HG02610 (cell line): ENCODE results near the gene NQO2.
"Not testable (repeated sequence)": the region's sequence is repeated elsewhere in the genome, so short reads cannot be mapped to it uniquely, and the experiment has no call there.

Experiments
- ATAC-seq: cut with Tn5 transposase; IDR thresholded peaks from one replicate; pipeline ENCODE4 v1.9.1; 2021; ENCODE audit warnings: mild to moderate bottlenecking, moderate library complexity; ENCODE audit not compliant: unreplicated experiment

The NQO2 gene

GRCh38 chr6:3011592-3011991, 11.9 kb downstream of the NQO2 start:
- no peak for ATAC-seq

- ATAC-seq = no peak
These were observed 13.8 kb downstream of the NQO2 start for GRCh38 chr6:3013486-3013885.

DNA sequence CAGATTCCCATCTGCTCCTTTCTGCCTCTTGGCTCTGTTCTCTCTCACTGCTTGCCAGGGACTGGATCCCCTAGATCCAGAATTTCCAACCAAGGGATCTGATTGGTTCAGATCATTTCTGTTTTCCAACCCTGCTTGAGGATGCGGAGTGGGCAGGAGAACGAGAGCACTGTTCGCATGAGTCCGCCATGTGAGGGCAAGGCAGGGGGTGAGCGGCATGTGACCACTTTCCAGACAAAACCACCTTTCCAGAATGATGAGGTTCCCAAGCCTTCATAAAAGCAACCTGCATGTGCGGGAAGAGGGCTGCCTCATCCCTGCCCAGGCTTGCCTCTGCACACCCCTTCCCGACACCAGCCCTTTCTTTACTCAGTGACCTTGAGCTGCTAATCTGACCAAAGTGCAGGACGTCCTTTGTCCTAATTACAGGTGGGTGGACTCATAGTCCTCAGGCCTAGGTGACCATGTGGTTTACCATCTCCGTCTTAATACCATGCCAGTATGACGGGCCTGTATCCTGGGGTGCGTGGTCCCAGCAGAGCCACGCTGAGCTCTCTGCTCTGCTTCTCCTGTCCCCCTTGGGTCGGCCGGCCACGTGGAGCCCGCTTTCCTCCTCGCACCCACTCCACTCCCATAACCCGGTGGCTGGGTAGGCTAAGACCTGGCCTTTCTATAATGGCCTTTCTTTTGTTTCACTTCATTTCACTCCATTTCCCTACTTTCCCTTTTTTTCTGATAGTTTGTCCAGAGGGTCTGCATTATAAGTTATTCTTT, 14.4 kb downstream of the NQO2 start:
- no peak for ATAC-seq

GRCh38 chr6:3014675-3015066, 15.0 kb downstream of the NQO2 start:
- ATAC-seq = no peak

GRCh38 chr6:3015144-3015543, 15.4 kb downstream of the NQO2 start:
- ATAC-seq = no peak

DNA sequence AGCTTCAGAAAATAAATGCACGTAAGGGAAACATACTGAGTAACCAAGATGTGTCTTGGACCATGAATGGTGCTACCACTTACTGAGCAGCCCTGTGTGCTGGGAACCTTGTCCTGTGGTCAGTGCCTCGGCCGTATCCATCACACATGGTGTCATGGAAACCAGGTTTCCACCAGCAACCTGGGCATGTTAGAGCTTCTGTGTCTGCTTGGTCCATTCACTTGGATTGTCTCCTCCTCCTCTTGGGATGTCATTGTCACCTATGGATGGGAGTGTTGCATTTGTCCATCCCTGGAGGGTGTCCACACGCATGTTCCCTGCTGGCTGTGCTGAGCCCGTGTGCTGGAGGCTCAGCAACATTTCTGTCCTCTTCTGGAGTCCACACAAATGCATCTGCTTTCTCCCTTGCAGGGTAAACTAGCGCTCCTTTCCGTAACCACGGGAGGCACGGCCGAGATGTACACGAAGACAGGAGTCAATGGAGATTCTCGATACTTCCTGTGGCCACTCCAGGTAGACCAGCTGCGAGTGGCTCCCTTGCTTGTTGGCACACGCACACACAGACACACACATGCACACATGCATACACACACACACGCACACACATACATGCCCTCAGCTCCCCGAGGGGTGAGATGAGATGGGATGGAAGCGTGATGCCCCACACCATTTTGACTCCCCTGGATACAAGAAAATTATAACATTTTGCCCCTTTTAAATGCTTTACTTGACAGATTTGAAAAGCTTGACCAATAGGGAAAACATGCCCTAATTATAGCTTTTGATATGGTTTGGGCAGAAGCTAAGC, 17.0 kb downstream of the NQO2 start:
- no peak for ATAC-seq

DNA sequence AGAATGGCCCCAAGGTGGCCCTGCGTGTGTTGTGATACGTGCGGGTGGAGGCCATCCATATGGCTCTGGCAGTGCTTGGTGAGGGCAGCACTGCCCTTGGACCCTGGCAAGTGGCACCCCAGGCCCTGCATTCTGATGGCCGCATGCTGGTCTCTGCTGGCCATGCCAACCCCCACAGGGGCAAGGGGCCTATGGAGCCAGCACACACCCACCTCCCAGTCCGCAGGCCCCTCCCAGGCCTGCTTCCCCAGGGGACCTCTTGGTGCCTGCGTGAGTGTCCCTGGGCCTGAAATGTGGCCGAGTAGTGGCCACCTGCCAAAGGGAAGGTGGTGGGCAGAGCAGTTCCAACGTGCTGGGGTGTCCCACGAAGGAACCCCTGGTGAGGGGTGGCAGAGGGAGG, 17.6 kb downstream of the NQO2 start:
- ATAC-seq = no peak

DNA sequence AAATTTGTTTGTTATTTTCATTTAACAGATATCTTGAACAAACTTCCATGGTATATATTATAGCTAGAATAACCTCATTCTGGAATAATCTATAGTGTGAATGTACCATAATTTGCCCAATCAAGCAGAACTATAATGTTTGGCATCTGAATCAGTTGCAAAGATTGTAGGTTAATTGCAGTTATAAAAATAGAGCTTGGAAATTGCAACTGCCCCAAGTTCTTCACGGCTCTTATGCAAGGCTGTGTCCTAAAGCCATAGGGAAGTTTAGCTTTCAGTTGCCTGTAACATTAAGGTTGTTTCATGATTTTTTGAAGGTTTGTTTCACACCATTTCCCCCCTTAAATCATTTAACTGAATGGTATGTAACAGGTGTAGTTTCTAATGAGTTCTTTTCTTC, 19.4 kb downstream of the NQO2 start:
- ATAC-seq = no peak

DNA sequence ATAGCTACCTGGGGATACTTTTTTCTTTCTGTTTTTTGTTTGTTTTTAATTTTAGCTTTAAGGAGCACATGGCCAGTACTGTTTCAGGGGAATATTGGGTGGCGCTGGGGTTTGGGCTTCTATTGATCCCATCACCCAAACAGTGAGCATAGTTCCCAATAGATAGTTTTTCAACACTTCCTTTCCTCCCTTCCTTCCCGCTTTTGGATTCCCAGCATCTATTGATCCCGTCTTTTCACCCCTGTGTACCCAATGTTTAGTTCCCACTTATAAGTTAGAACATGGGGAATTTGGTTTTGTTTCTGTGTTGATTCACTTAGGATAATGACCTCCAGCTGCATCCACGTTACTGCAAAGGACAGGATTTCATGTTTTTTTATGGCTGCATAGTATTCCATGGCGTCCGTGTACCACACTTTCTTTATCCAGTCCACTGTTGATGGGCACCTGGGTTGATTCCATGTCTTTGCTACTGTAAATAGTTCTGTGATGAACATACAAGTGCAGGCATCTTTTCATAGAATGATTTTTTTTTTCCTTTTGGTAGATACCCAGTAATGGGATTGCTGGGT, 20.1 kb downstream of the NQO2 start:
- ATAC-seq = no peak

GRCh38 chr6:3020976-3021598, 21.4 kb downstream of the NQO2 start:
- ATAC-seq = not testable (repeated sequence)

GRCh38 chr6:3022765-3023662, 23.3 kb downstream of the NQO2 start:
- ATAC-seq = peak; percentile 3

DNA sequence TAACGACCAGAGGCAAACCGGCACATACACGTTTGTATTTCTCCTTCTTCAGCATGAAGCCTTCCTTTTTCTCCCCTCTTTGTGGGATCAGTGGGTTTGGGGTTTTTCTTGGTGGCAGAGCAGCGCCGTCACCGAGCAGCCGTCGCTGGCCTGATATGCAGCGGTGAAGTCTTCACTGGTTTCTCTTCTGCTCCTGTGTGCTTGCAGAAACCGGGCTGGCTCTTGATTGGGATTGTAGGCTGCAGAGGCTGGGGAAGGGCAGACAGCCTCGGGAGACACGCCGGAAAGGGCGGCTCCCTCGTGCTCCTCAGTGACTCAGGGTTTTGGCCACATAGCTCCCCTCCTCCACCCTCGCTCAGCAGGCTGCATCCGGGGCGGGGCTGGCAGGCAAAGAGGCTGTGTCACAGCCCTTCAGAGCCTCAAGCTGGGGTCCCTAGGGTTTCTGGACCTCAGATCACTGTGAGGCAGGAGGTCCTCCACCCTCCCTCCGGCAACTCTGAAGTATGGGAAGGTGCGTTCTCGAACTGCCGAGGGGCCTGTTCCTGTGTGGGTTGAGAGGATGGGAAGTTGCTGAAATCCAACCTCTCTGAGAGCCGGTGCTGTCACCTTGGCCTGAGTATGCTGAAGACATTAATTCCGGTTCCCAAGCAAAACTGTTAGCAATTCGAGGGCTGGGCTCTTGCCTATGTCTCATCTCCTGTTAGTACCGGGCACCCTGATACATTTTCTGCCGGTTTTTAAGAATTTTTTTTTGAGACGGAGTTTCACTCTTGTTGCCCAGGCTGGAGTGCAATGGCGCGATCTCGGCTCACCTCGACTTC, 24.2 kb downstream of the NQO2 start:
- ATAC-seq = peak; percentile 89

DNA sequence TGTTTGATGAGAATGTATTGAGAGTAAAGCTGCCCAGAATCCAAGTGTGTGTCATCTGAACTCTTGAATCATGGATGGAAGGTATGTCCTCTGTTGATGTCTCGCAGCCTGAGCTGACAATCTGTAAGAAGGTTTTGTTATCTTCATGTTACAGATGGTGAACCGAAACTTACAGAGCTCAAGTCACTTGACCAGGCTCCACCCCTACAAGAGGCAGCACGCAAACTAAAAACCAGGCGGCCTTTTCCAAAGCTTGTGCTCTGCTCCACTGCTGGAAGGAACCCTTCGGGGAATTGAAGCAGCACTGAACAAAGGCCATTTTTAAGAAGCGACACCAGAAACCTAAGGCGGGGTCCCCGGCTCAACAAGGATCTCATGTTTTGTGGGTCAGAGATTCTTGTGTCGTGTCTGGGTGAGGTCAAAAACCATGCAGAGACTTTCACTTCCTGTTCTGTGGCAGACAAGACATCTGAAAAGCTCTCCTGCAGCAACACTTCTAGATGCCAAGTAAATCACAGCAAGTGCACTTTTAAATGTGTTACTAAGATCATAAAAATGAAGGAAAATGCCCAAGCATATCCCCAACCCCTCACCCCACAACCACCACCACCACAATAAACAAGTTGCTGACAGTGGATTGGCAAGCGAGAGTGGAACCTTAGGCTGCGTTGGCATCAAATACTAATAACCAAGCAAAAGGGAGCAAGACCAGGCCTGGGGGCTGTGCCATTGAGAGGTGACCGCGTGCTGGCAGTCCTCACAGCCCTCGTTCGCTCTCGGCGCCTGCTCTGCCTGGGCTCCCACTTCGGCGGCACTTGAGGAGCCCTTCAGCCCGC, 27.3 kb downstream of the NQO2 start:
- peak; percentile 59 for ATAC-seq

- ATAC-seq = not testable (repeated sequence)
These were observed 28.5 kb downstream of the NQO2 start for GRCh38 chr6:3028156-3028555.

DNA sequence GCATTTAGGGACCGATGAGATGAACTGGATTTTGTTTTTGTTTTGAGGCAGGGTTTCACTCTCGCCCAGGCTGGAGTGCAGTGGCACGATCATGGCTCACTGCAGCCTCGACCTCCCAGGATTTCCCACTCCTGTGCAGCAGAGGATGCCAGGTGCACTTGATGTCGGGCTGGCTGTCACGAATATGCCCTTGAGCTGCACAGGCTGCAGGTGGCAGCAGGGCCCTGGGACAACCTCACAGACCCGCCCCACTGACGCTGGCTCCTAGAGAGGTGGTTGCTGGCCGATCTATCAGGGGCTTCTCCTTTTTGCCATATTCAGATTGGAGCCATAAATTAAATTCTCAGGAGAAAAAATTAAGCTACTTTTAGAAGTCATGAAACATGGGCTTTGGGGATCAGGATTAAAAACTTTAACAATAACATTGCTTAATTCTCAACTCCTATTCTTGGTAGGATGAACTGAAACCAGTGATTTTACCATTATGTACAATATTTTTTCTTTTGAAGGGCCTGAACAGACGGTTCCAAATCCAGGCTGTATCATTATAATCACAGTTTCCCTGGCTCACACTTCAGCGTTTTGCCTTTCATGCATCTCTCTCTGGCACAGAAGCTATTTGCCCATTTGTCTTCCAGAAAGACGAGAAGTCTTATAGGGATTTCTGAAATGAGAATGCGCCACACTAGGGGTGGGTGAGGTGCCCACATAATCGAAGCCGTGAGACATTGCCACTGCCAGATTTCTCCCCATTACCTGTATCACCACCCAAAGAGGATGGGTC, 32.4 kb downstream of the NQO2 start:
- ATAC-seq = no peak

DNA sequence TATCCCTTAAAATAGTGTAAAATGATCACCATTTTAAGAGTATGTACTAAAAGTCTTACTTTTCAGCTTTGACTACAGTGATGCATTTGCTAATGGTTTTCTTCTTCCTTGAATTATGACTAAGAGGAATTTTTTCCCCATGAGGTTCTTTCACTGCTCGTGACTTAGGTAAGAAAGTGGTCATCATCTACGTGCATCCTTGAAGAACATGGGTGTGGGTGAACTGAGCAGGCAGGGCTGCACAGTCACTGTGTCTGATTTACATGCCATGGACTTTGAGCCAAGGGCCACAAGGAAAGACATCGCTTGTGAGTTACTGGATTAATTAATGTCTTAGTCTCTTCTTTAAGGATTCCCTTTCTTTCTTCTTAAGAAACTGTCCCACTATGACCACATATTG, 33.3 kb downstream of the NQO2 start:
- ATAC-seq = no peak

GRCh38 chr6:3033652-3034051, 34.0 kb downstream of the NQO2 start:
- ATAC-seq = no peak

- ATAC-seq = no peak
These were observed 35.7 kb downstream of the NQO2 start for GRCh38 chr6:3035397-3035796.
